ENCODE data around the gene BBS7. TPM values are rescaled to one million over a fixed set of nuclear protein-coding genes. Genes with fewer than 3 reads are reported as not detected.

Gene BBS7
- total and polyA plus RNA-seq, 2 experiments from 2014 or later: 14.8 to 30.8 TPM

- ATAC-seq: no peak
- H3K27me3 Mint-ChIP-seq (ENCODE audit: insufficient read depth, low read depth, poor library complexity): no peaks in the 10 kb centered on the region
- H3K27ac Mint-ChIP-seq: no peak overlapping the region
These were observed 14.8 kb upstream of the BBS7 start for GRCh38 chr4:121885115-121885514.

GRCh38 chr4:121881158-121881557 lies 10.9 kb upstream of the BBS7 start:
- Mint-ChIP-seq H3K4me1 (no peaks in the 10 kb centered on the region; the same call in 1 of the 3 replicates), H3K36me3 (ENCODE audit: low read depth) (no peaks in the 10 kb centered on the region), H3K27ac (no peak overlapping the region), H3K27me3 (ENCODE audit: insufficient read depth, low read depth, poor library complexity) (no peaks in the 10 kb centered on the region), H3K9me3 (no peaks in the 10 kb centered on the region), H3K4me3 (no peak overlapping the region)
- H3K4me3 ChIP-seq: no peak overlapping the region
- ATAC-seq (no peak), DNase-seq (ENCODE audit: low spot score) (no peak)
- H4K20me1 ChIP-seq (replicated peaks; ENCODE audit: insufficient read depth): no peaks in the 10 kb centered on the region
- no peaks in the 10 kb centered on the region for H3F3A ChIP-seq (replicated peaks; ENCODE audit: low read depth)
- no peaks in the 10 kb centered on the region for H3K36me3 ChIP-seq (ENCODE audit: insufficient read depth)
- H3K79me2 ChIP-seq (replicated peaks; ENCODE audit: insufficient read depth): no peaks in the 10 kb centered on the region
- H3K4me1 ChIP-seq (ENCODE audit: insufficient read depth): no peaks in the 10 kb centered on the region; the same call in 1 of the 2 replicates
- no peak overlapping the region for H2AFZ ChIP-seq
- no peak overlapping the region for H3K4me2 ChIP-seq
- no peaks in the 10 kb centered on the region for H3K9me2 ChIP-seq (ENCODE audit: insufficient read depth)
- H3K27ac ChIP-seq (ENCODE audit: low read depth): no peak overlapping the region
- no peaks in the 10 kb centered on the region for H3K27me3 ChIP-seq (ENCODE audit: insufficient read depth)
- TF ChIP-seq NANOG (IDR thresholded peaks at IDR 0.05; ENCODE audit: borderline replicate concordance): no peak
- TF ChIP-seq POLR2AphosphoS5 (IDR thresholded peaks at IDR 0.05; ENCODE audit: low read depth): no peak
- TF ChIP-seq CTCF (conservative IDR thresholded peaks at IDR 0.05; ENCODE audit: low read depth in 2 of 2): no peak
- no peak for TF ChIP-seq ZNF114 (CRISPR knock-in tag; IDR thresholded peaks at IDR 0.05)
- TF ChIP-seq CREB1 (CRISPR knock-in tag; IDR thresholded peaks at IDR 0.05; ENCODE audit: low read depth): no peak
- TF ChIP-seq ETS1 (IDR thresholded peaks at IDR 0.05): no peak
- TF ChIP-seq REST (IDR thresholded peaks at IDR 0.05; ENCODE audit: unreplicated experiment): no peak

More at GRCh38 chr4:121885115-121885514, 14.8 kb upstream of the BBS7 start:
- DNase-seq (ENCODE audit: low spot score): no peak
- H3K4me3 ChIP-seq: no peak overlapping the region
- no peak overlapping the region for H3K27ac ChIP-seq (ENCODE audit: low read depth)
- Mint-ChIP-seq H3K4me1 (no peaks in the 10 kb centered on the region; the same call in 1 of the 3 replicates), H3K4me3 (no peak overlapping the region), H3K36me3 (ENCODE audit: low read depth) (no peaks in the 10 kb centered on the region), H3K9me3 (no peaks in the 10 kb centered on the region)
- H3K4me2 ChIP-seq: no peak overlapping the region
- no peaks in the 10 kb centered on the region for H3K27me3 ChIP-seq (ENCODE audit: insufficient read depth)
- TF ChIP-seq EZH2phosphoT487 (IDR thresholded peaks at IDR 0.05; ENCODE audit: unreplicated experiment) (no peak), NANOG (IDR thresholded peaks at IDR 0.05; ENCODE audit: borderline replicate concordance) (no peak), JUNB (IDR thresholded peaks at IDR 0.05; ENCODE audit: unreplicated experiment) (no peak), ETS1 (IDR thresholded peaks at IDR 0.05) (no peak), ZNF114 (CRISPR knock-in tag; IDR thresholded peaks at IDR 0.05) (no peak), CTCF (conservative IDR thresholded peaks at IDR 0.05; ENCODE audit: low read depth in 2 of 2) (no peak)
- no peaks in the 10 kb centered on the region for H3K79me2 ChIP-seq (replicated peaks; ENCODE audit: insufficient read depth)
- H4K20me1 ChIP-seq (replicated peaks; ENCODE audit: insufficient read depth): no peaks in the 10 kb centered on the region
- no peaks in the 10 kb centered on the region for H3F3A ChIP-seq (replicated peaks; ENCODE audit: low read depth)
- H3K9me2 ChIP-seq (ENCODE audit: insufficient read depth): no peaks in the 10 kb centered on the region
- no peaks in the 10 kb centered on the region for H3K36me3 ChIP-seq (ENCODE audit: insufficient read depth)
- H3K4me1 ChIP-seq (ENCODE audit: insufficient read depth): no peaks in the 10 kb centered on the region; the same call in 1 of the 2 replicates
- H2AFZ ChIP-seq: no peak overlapping the region
